Glutamatergic neuron (in vitro differentiated cells): ENCODE measurements around the gene PIGA. TPM values are rescaled to one million over a fixed set of nuclear protein-coding genes. Genes with fewer than 3 reads are reported as not detected.

ENCODE experiments used
- DNase-seq: peaks from one replicate; pipeline ENCODE4 v3.0.0; 2022
- H3K27ac Mint-ChIP-seq: one replicate; pipeline ENCODE4 v1.8.0; 2020; ENCODE audit warnings: mild to moderate bottlenecking, mixed read lengths, inconsistent platforms; ENCODE audit not compliant: unreplicated experiment
- H3K27me3 Mint-ChIP-seq: one replicate; pipeline ENCODE4 v1.8.0; 2020; ENCODE audit warnings: mild to moderate bottlenecking, moderate library complexity, mixed read lengths, inconsistent platforms; ENCODE audit not compliant: unreplicated experiment
- H3K36me3 Mint-ChIP-seq: one replicate; pipeline ENCODE4 v1.8.0; 2020; ENCODE audit warnings: mild to moderate bottlenecking, mixed read lengths, inconsistent platforms; ENCODE audit not compliant: unreplicated experiment
- H3K4me1 Mint-ChIP-seq: one replicate; pipeline ENCODE4 v1.8.0; 2020; ENCODE audit warnings: mild to moderate bottlenecking, low read depth, mixed read lengths, inconsistent platforms; ENCODE audit not compliant: unreplicated experiment
- H3K4me3 Mint-ChIP-seq: one replicate; pipeline ENCODE4 v1.8.0; 2020; ENCODE audit warnings: mild to moderate bottlenecking, mixed read lengths, inconsistent platforms; ENCODE audit not compliant: unreplicated experiment
- H3K9me3 Mint-ChIP-seq: one replicate; pipeline ENCODE4 v1.8.0; 2020; ENCODE audit warnings: mild to moderate bottlenecking, moderate library complexity, mixed read lengths, inconsistent platforms; ENCODE audit not compliant: unreplicated experiment
- CTCF ChIP-seq: fragments of 200-600 bp; sonication (generic); IDR thresholded peaks from one replicate; pipeline ENCODE4 v1.5.0; 2021; ENCODE audit not compliant: partially characterized antibody, unreplicated experiment
- total RNA-seq: library from RNA; stranded (reverse); fragmentation: NEBNext Ultra II Directional; extraction: Animal tissue kit (Norgen Biotek cat#: 25700); gene quantifications from one replicate; pipeline ENCODE4 v1.2.1, GENCODE V29; 2021; ENCODE audit not compliant: unreplicated experiment

Gene PIGA
- total RNA-seq, 1 donor from 2014 or later, result 11.3 TPM

GRCh38 chrX:15336023-15336413 is 695 bp upstream of the PIGA start:
- H3K27ac Mint-ChIP-seq, result peak overlapping the region; percentile 33
- H3K4me1 Mint-ChIP-seq, result no peaks in the 10 kb centered on the region
- no peak for DNase-seq
- no peaks in the 10 kb centered on the region for H3K36me3 Mint-ChIP-seq
- peak overlapping the region; percentile 72 for H3K4me3 Mint-ChIP-seq
- no peaks in the 10 kb centered on the region for H3K27me3 Mint-ChIP-seq
- H3K9me3 Mint-ChIP-seq, result no peaks in the 10 kb centered on the region
- no peak for TF ChIP-seq CTCF

DNA sequence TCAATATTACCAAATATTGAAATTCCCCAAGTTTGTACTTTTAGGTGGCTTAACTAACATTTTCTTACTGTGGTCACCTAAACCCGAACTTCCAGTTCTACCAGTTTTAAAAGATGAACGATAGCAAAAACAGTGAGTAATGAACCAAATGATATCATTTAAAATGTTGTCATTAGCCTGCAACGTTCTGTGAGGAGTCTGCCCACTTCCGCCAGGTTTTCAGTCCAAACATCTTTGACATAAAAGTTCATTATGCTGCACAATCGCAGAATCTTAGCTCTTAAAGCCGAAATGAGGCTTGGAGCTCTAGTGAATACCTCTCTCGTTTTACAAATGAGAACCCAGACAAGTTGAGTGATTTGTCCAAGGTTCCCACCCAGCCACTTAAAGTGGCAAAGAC is 762 bp downstream of the PIGA start:
- no peak for DNase-seq
- Mint-ChIP-seq H3K36me3 (no peaks in the 10 kb centered on the region), H3K27me3 (no peaks in the 10 kb centered on the region), H3K4me3 (peak overlapping the region; percentile 91), H3K27ac (peak overlapping the region; percentile 38), H3K4me1 (no peaks in the 10 kb centered on the region), H3K9me3 (no peaks in the 10 kb centered on the region)
- no peak for TF ChIP-seq CTCF

DNA sequence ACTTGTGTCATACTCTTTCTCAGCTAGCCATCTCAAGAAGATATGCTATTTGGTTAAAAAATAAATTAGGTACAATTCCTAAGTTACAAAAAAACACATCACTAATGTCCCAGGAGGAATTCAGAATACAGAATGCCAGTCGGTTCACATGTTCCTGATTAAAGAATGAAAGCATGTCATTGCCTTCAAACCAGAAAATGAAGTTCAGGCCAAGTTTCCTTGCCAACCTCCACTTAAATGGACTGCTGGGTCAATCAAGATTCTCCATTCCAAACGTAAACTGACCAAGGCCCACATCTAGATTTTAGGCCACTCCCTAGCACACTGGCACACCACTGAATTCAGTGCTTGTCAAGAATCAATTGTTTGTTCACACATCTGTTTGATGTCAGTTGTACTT is 6.5 kb downstream of the PIGA start:
- TF ChIP-seq CTCF, result no peak
- H3K27ac Mint-ChIP-seq, result no peak overlapping the region
- H3K4me1 Mint-ChIP-seq, result no peaks in the 10 kb centered on the region
- H3K4me3 Mint-ChIP-seq, result no peak overlapping the region
- no peak for DNase-seq
- H3K9me3 Mint-ChIP-seq, result no peaks in the 10 kb centered on the region
- no peaks in the 10 kb centered on the region for H3K36me3 Mint-ChIP-seq
- no peaks in the 10 kb centered on the region for H3K27me3 Mint-ChIP-seq

DNA sequence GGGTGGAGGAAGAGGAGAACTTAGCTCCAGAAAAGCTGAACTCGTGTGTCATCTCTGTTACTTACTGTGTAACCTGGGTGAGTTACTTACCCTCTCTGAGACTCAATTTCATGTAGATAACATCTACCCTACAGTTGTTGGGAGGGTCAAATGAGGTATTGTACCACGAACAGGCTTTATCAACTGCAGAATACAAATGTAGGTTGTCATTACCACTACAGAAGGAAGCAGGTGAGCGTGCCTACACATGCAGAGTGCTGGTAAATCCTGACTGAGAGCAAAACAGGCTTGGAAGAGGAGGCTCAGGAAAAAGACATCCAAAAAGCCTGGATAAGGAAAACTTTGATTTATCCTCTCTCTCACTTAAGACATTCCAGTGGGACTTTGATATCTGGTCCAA is 7.2 kb downstream of the PIGA start:
- no peaks in the 10 kb centered on the region for H3K36me3 Mint-ChIP-seq

GRCh38 chrX:15322472-15322871 is 12.9 kb downstream of the PIGA start:
- Mint-ChIP-seq H3K4me1 (no peaks in the 10 kb centered on the region), H3K27ac (no peak overlapping the region), H3K9me3 (no peaks in the 10 kb centered on the region), H3K36me3 (no peaks in the 10 kb centered on the region), H3K4me3 (no peak overlapping the region), H3K27me3 (no peaks in the 10 kb centered on the region)
- no peak for TF ChIP-seq CTCF
- DNase-seq, result no peak

More for the DNA sequence above, 7.2 kb downstream of the PIGA start:
- Mint-ChIP-seq H3K27ac (no peak overlapping the region), H3K4me1 (no peaks in the 10 kb centered on the region), H3K9me3 (no peaks in the 10 kb centered on the region), H3K27me3 (no peaks in the 10 kb centered on the region), H3K4me3 (no peak overlapping the region)
- no peak for TF ChIP-seq CTCF
- no peak for DNase-seq
